HCT116 (cell line): ENCODE data around the gene LATS1. TPM values are rescaled to one million over a fixed set of nuclear protein-coding genes. Genes with fewer than 3 reads are reported as not detected.

Source experiments
- ATAC-seq: fragments of 200-7000 bp; cut with Tn5 transposase; 2 replicates; pipeline ENCODE4 v1.9.1; 2020; ENCODE audit warnings: mild to moderate bottlenecking, moderate library complexity
- BruUV-seq: library from RNA; stranded (reverse); fragments of 400-500 nt; replicated peaks from 2 replicates; lab custom pipeline; 2021; lab: Mats Ljungman, UMichigan
- CTCF ChIA-PET: fragments of 300-600 bp; sonication (Branson Sonifier 250); formaldehyde crosslinking; loops from one replicate; lab custom pipeline; 2021; ENCODE audit warnings: antibody characterized with exemption; lab: Charles Lee
- POLR2A ChIA-PET: fragments of 300-600, 350-600 bp; sonication (Branson Sonifier 250); formaldehyde crosslinking; loops from one replicate; lab custom pipeline; 2021; ENCODE audit warnings: antibody characterized with exemption; lab: Charles Lee
- RAD21 ChIA-PET, 2 experiments: fragments of 300-600 bp; sonication (Branson Sonifier 250); formaldehyde crosslinking; loops; one replicate each; lab custom pipeline; 2023; ENCODE audit warnings: low total read pairs in 2 of 2; ENCODE audit not compliant: uncharacterized antibody in 2 of 2, unreplicated experiment in 2 of 2, low non-redundant PET in 1 of 2; lab: Charles Lee
- DNase-seq: peaks from one replicate; pipeline ENCODE4 v3.0.0-alpha.2; 2010; ENCODE audit warnings: low read depth, low spot score
- H2AFZ ChIP-seq: fragments of 200-600 bp; shearing (Covaris generic), sonication (generic); 2 replicates; pipeline ENCODE4 v1.6.1; 2017; ENCODE audit warnings: low read depth, mixed run types, mixed read lengths, antibody characterized with exemption, low read length; ENCODE audit not compliant: poor library complexity, severe bottlenecking
- H3K27ac ChIP-seq: 2 replicates; pipeline ENCODE4 v1.5.1; 2012; ENCODE audit warnings: low read depth, low read length
- H3K27me3 ChIP-seq: fragments of 200-600 bp; sonication (generic); 2 replicates; pipeline ENCODE4 v1.6.1; 2016; ENCODE audit warnings: mixed run types, low read length, mixed read lengths; ENCODE audit not compliant: insufficient read depth
- H3K36me3 ChIP-seq, 2 experiments: fragments of 200-500 bp in 1 of 2; fragments of 200-600 bp in 1 of 2; sonication (Bioruptor generic) in 1 of 2; sonication (generic) in 1 of 2; 2 replicates each; pipeline versions ENCODE4 v1.5.1 to v1.6.1; 2014 to 2016; ENCODE audit warnings: low read length in 2 of 2, inconsistent platforms in 1 of 2, mixed read lengths in 1 of 2, mixed run types in 1 of 2; ENCODE audit not compliant: insufficient read depth in 2 of 2, control insufficient read depth in 1 of 2
- H3K4me1 ChIP-seq, 2 experiments: fragments of 200-600 bp in 1 of 2; sonication (generic) in 1 of 2; 2 replicates each; pipeline versions ENCODE4 v1.5.1 to v1.6.1; 2012 to 2017; ENCODE audit warnings: low read length in 2 of 2, inconsistent platforms in 1 of 2, mild to moderate bottlenecking in 1 of 2, mixed read lengths in 1 of 2, mixed run types in 1 of 2, moderate library complexity in 1 of 2; ENCODE audit not compliant: insufficient read depth in 2 of 2, control insufficient read depth in 1 of 2
- H3K4me2 ChIP-seq: fragments of 200-600 bp; sonication (generic); 2 replicates; pipeline ENCODE4 v1.6.1; 2017; ENCODE audit warnings: mixed run types, low read length, mixed read lengths
- H3K4me3 ChIP-seq, 2 experiments: fragments of 200-600 bp in 1 of 2; sonication (generic) in 1 of 2; replicated peaks in 1 of 2; 2 replicates each; pipeline ENCODE4 v1.5.1; 2011 to 2016; ENCODE audit warnings: low read length in 2 of 2, control low read depth in 1 of 2, low read depth in 1 of 2, mild to moderate bottlenecking in 1 of 2, mixed read lengths in 1 of 2, mixed run types in 1 of 2
- H3K79me2 ChIP-seq: fragments of 200-600 bp; sonication (generic); 2 replicates; pipeline ENCODE4 v1.6.1; 2017; ENCODE audit warnings: mild to moderate bottlenecking, mixed run types, low read length, moderate library complexity, mixed read lengths; ENCODE audit not compliant: insufficient read depth
- H3K9ac ChIP-seq: fragments of 200-600 bp; sonication (generic); 2 replicates; pipeline ENCODE4 v1.6.1; 2016; ENCODE audit warnings: low read length, mixed read lengths
- H3K9me2 ChIP-seq: fragments of 200-600 bp; sonication (generic), shearing (Covaris generic); 2 replicates; pipeline ENCODE4 v1.6.1; 2017; ENCODE audit warnings: mixed run types, mild to moderate bottlenecking, moderate library complexity; ENCODE audit not compliant: insufficient read depth
- H3K9me3 ChIP-seq, 2 experiments: fragments of 200-500 bp in 1 of 2; fragments of 200-600 bp in 1 of 2; sonication (Bioruptor generic) in 1 of 2; sonication (generic) in 1 of 2; 2 replicates each; pipeline ENCODE4 v1.6.1; 2014 to 2017; ENCODE audit warnings: low read length in 2 of 2, mixed read lengths in 2 of 2, inconsistent platforms in 1 of 2, low read depth in 1 of 2, mild to moderate bottlenecking in 1 of 2, mixed run types in 1 of 2, moderate library complexity in 1 of 2; ENCODE audit not compliant: control insufficient read depth in 1 of 2, insufficient read depth in 1 of 2
- H4K20me1 ChIP-seq: fragments of 200-600 bp; sonication (generic), shearing (Covaris generic); 2 replicates; pipeline ENCODE4 v1.6.1; 2017; ENCODE audit warnings: mixed run types, mild to moderate bottlenecking, moderate library complexity; ENCODE audit not compliant: insufficient read depth
- ATF3 ChIP-seq: IDR thresholded peaks from 2 replicates; pipeline ENCODE4 v1.6.1; 2012
- CBX3 ChIP-seq: IDR thresholded peaks from 2 replicates; pipeline ENCODE4 v1.6.1; 2012; ENCODE audit warnings: low read depth
- CEBPB ChIP-seq: IDR thresholded peaks from 2 replicates; pipeline ENCODE4 v1.6.1; 2012; ENCODE audit warnings: low read depth
- EGR1 ChIP-seq: IDR thresholded peaks from 2 replicates; pipeline ENCODE4 v1.6.1; 2012; ENCODE audit warnings: low read depth
- ELF1 ChIP-seq: IDR thresholded peaks from 2 replicates; pipeline ENCODE4 v1.6.1; 2012; ENCODE audit warnings: low read depth, borderline replicate concordance
- EZH2 ChIP-seq: fragments of 200-600 bp; sonication (generic); IDR thresholded peaks from 2 replicates; pipeline ENCODE4 v1.6.1; 2017; ENCODE audit warnings: antibody characterized with exemption, mixed run types
- EZH2phosphoT487 ChIP-seq: fragments of 200-600 bp; IDR thresholded peaks from 2 replicates; pipeline ENCODE4 v1.6.1; 2018; ENCODE audit warnings: antibody characterized with exemption, borderline replicate concordance
- FOSL1 ChIP-seq: IDR thresholded peaks from 2 replicates; pipeline ENCODE4 v1.6.1; 2012; ENCODE audit warnings: low read depth
- JUND ChIP-seq: IDR thresholded peaks from 2 replicates; pipeline ENCODE4 v1.6.1; 2012
- MAX ChIP-seq: IDR thresholded peaks from 2 replicates; pipeline ENCODE4 v1.6.1; 2012
- POLR2A ChIP-seq: IDR thresholded peaks from 2 replicates; pipeline ENCODE4 v1.7.0; 2011; ENCODE audit warnings: borderline replicate concordance; ENCODE audit not compliant: insufficient read depth, insufficient read length; ENCODE audit errors: extremely low read depth
- POLR2AphosphoS5 ChIP-seq: IDR thresholded peaks from 2 replicates; pipeline ENCODE4 v1.6.1; 2011; ENCODE audit warnings: mild to moderate bottlenecking, low read depth, low read length, moderate library complexity
- RAD21 ChIP-seq: IDR thresholded peaks from 2 replicates; pipeline ENCODE4 v1.6.1; 2012; ENCODE audit warnings: low read depth, mild to moderate bottlenecking
- REST ChIP-seq: IDR thresholded peaks from 2 replicates; pipeline ENCODE4 v1.6.1; 2012; ENCODE audit warnings: low read depth
- SIN3A ChIP-seq: IDR thresholded peaks from 2 replicates; pipeline ENCODE4 v1.6.1; 2012; ENCODE audit warnings: low read depth
- SP1 ChIP-seq: IDR thresholded peaks from 2 replicates; pipeline ENCODE4 v1.6.1; 2012; ENCODE audit warnings: low read depth
- TCF7L2 ChIP-seq: IDR thresholded peaks from 2 replicates; pipeline ENCODE4 v1.7.0; 2011; ENCODE audit warnings: borderline replicate concordance, inconsistent platforms; ENCODE audit not compliant: insufficient read depth, insufficient read length; ENCODE audit errors: extremely low read depth
- YY1 ChIP-seq: IDR thresholded peaks from 2 replicates; pipeline ENCODE4 v1.6.1; 2011; ENCODE audit warnings: low read length, low read depth, moderate library complexity, mild to moderate bottlenecking; ENCODE audit not compliant: insufficient replicate concordance; ENCODE audit errors: extremely low read depth
- ZFX ChIP-seq: fragments of 450-650 bp; IDR thresholded peaks from 2 replicates; pipeline ENCODE4 v1.6.1; 2017
- ZNF274 ChIP-seq: fragments of 200-500 bp; sonication (Bioruptor generic); IDR thresholded peaks from 2 replicates; pipeline ENCODE4 v1.6.1; 2014; ENCODE audit warnings: mild to moderate bottlenecking, low read depth, low read length, inconsistent platforms
- intact Hi-C: fragments of 100-400 bp; cut with micrococcal nuclease; formaldehyde crosslinking; loops from 2 replicates; pipeline ENCODE4 v1.10.0; 2022
- total RNA-seq: library from RNA; stranded (reverse); gene quantifications from one replicate; pipeline ENCODE4 v1.2.1, GENCODE V29; 2021; ENCODE audit not compliant: unreplicated experiment
- TF ChIP-seq, protein P1 (sequence below): IDR thresholded peaks from 2 replicates; pipeline ENCODE4 v1.6.1; 2011; ENCODE audit warnings: mild to moderate bottlenecking, low read length, moderate library complexity; ENCODE audit not compliant: insufficient replicate concordance; ENCODE audit errors: extremely low read depth

LATS1 gene
- total RNA-seq, 1 experiment from 2014 or later, result 21.6 TPM

- no peaks in the 10 kb centered on the region for H4K20me1 ChIP-seq
- intact Hi-C loops, result loop anchor here (5.0 kb wide), 2 partner anchors 81 to 249 kb away; partner anchors contain the start of genes GINM1 and RAET1E
- peak; percentile 94 for ATAC-seq
- TSS peak; percentile 58 for BruUV-seq
- peak within 1 kb of the TSS; percentile 77 to 94 for H3K4me3 ChIP-seq
- H3K9ac ChIP-seq, result peak within 1 kb of the TSS; percentile 73
- H3K9me2 ChIP-seq, result no peaks in the 10 kb centered on the region
- peak; percentile 83 for DNase-seq
- peak within 1 kb of the TSS; percentile 84 for H3K4me2 ChIP-seq
- H3K27me3 ChIP-seq, result no peaks in the 10 kb centered on the region
- no peaks in the 10 kb centered on the region for H3K36me3 ChIP-seq
- ChIA-PET POLR2A (interaction anchor here (0.7 to 1.9 kb wide), 2 partner anchors 12 to 68 kb away, joined by 3 to 6 read pairs; no protein-coding TSS in a partner anchor), CTCF (no interaction called here), RAD21 (no interaction called here)
- peaks cover 45% of the 10 kb centered on the region for H3K79me2 ChIP-seq
- H2AFZ ChIP-seq, result peak within 1 kb of the TSS; percentile 83
- H3K27ac ChIP-seq, result peak within 1 kb of the TSS; percentile 54
- H3K4me1 ChIP-seq, result peaks cover 3 to 17% of the 10 kb centered on the region in 2 experiments; a peak in 3 of 4 replicates
- no peaks in the 10 kb centered on the region for H3K9me3 ChIP-seq
- TF ChIP-seq SP1 (peak; percentile 54), MAX (peak; percentile 98), REST (no peak), ATF3 (no peak), EGR1 (peak; percentile 56; the same call in 1 of the 2 replicates), ZFX (peak; percentile 62; the same call in 1 of the 2 replicates), ZNF274 (no peak), FOSL1 (no peak), YY1 (peak; percentile 27), RAD21 (peak; percentile 31; the same call in 1 of the 2 replicates), POLR2A (peak; percentile 89), TCF7L2 (peak; percentile 53), CEBPB (no peak), ELF1 (peak; percentile 26; the same call in 1 of the 2 replicates), CBX3 (peak; percentile 82), POLR2AphosphoS5 (peak; percentile 97), EZH2phosphoT487 (no peak), SIN3A (peak; percentile 91), EZH2 (no peak), JUND (no peak)
- TF ChIP-seq, protein P1, sequence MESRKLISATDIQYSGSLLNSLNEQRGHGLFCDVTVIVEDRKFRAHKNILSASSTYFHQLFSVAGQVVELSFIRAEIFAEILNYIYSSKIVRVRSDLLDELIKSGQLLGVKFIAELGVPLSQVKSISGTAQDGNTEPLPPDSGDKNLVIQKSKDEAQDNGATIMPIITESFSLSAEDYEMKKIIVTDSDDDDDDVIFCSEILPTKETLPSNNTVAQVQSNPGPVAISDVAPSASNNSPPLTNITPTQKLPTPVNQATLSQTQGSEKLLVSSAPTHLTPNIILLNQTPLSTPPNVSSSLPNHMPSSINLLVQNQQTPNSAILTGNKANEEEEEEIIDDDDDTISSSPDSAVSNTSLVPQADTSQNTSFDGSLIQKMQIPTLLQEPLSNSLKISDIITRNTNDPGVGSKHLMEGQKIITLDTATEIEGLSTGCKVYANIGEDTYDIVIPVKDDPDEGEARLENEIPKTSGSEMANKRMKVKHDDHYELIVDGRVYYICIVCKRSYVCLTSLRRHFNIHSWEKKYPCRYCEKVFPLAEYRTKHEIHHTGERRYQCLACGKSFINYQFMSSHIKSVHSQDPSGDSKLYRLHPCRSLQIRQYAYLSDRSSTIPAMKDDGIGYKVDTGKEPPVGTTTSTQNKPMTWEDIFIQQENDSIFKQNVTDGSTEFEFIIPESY, result no peak
Observed at GRCh38 chr6:149648148-149649145, 69.5 kb downstream of the LATS1 start, which contains the start of gene KATNA1. Gene KATNA1, minus strand, starts transcription at chr6:149648714. Its CDS starts 10,167 bp downstream, at chr6:149638547.
